A673 (cell line): ENCODE measurements around the gene DUSP1. TPM values are rescaled to one million over a fixed set of nuclear protein-coding genes. Genes with fewer than 3 reads are reported as not detected.

Source experiments
- BruUV-seq: library from RNA; stranded (reverse); fragments of 400-500 nt; replicated peaks from 2 replicates; lab custom pipeline; 2021; lab: Mats Ljungman, UMichigan
- CTCF ChIA-PET: fragments of 300-600 bp; sonication (Branson Sonifier 250); formaldehyde crosslinking; loops from one replicate; lab custom pipeline; 2022; ENCODE audit warnings: antibody characterized with exemption; lab: Charles Lee
- POLR2A ChIA-PET: fragments of 300-600 bp; sonication (Branson Sonifier 250); formaldehyde crosslinking; loops from one replicate; lab custom pipeline; 2022; ENCODE audit warnings: antibody characterized with exemption; ENCODE audit not compliant: low non-redundant PET; lab: Charles Lee
- DNase-seq: peaks from one replicate; pipeline ENCODE4 v3.0.0-alpha.2; 2015; ENCODE audit warnings: low spot score
- H3K27ac ChIP-seq: fragments of 200-600 bp; sonication (generic); 2 replicates; pipeline ENCODE4 v1.5.1; 2016; ENCODE audit warnings: mixed run types, low read depth, mild to moderate bottlenecking, mixed read lengths, antibody characterized with exemption, low read length; ENCODE audit not compliant: poor library complexity, severe bottlenecking
- H3K27me3 ChIP-seq: fragments of 200-600 bp; sonication (generic); replicated peaks from 2 replicates; pipeline ENCODE4 v1.6.1; 2017; ENCODE audit warnings: mixed run types, low read depth, mild to moderate bottlenecking, mixed read lengths, antibody characterized with exemption, low read length; ENCODE audit not compliant: insufficient read depth, poor library complexity
- H3K36me3 ChIP-seq: fragments of 200-600 bp; sonication (generic); 2 replicates; pipeline ENCODE4 v1.6.1; 2016; ENCODE audit warnings: mixed run types, mild to moderate bottlenecking, mixed read lengths, antibody characterized with exemption, low read length; ENCODE audit not compliant: insufficient read depth, poor library complexity, severe bottlenecking
- H3K4me1 ChIP-seq: fragments of 200-600 bp; sonication (generic); 2 replicates; pipeline ENCODE4 v1.6.1; 2017; ENCODE audit warnings: mixed run types, mild to moderate bottlenecking, mixed read lengths, antibody characterized with exemption, low read length; ENCODE audit not compliant: insufficient read depth, poor library complexity, severe bottlenecking
- H3K4me3 ChIP-seq: fragments of 200-600 bp; sonication (generic); 2 replicates; pipeline ENCODE4 v1.5.1; 2016; ENCODE audit warnings: low read depth, mixed run types, mild to moderate bottlenecking, mixed read lengths, low read length; ENCODE audit not compliant: poor library complexity, severe bottlenecking
- H3K9me3 ChIP-seq: fragments of 200-600 bp; sonication (generic); 2 replicates; pipeline ENCODE4 v1.6.1; 2016; ENCODE audit warnings: mixed run types, low read depth, mild to moderate bottlenecking, mixed read lengths, antibody characterized with exemption, low read length; ENCODE audit not compliant: poor library complexity, severe bottlenecking
- EZH2 ChIP-seq: fragments of 200-600 bp; sonication (generic); IDR thresholded peaks from 2 replicates; pipeline ENCODE4 v1.6.1; 2017; ENCODE audit warnings: borderline replicate concordance, low read depth, mild to moderate bottlenecking, mixed read lengths, antibody characterized with exemption, low read length; ENCODE audit not compliant: poor library complexity, severe bottlenecking
- intact Hi-C: fragments of 100-400 bp; cut with micrococcal nuclease; formaldehyde crosslinking; loops from one replicate; pipeline ENCODE4 v1.10.0; 2022; ENCODE audit not compliant: unreplicated experiment
- total RNA-seq: library from RNA; stranded (reverse); gene quantifications from 2 replicates; pipeline ENCODE4 v1.2.3, GENCODE V29; 2021
- TF ChIP-seq, protein P1 (sequence below): fragments of 300-800, 200-600 bp; sonication (generic); conservative IDR thresholded peaks from 2 replicates; pipeline ENCODE4 v1.5.1; 2017; ENCODE audit warnings: low read depth, mild to moderate bottlenecking, antibody characterized with exemption, low read length, moderate library complexity, mixed read lengths

The DUSP1 gene
- total RNA-seq, 1 experiment from 2014 or later, result 13.1 TPM

DNA sequence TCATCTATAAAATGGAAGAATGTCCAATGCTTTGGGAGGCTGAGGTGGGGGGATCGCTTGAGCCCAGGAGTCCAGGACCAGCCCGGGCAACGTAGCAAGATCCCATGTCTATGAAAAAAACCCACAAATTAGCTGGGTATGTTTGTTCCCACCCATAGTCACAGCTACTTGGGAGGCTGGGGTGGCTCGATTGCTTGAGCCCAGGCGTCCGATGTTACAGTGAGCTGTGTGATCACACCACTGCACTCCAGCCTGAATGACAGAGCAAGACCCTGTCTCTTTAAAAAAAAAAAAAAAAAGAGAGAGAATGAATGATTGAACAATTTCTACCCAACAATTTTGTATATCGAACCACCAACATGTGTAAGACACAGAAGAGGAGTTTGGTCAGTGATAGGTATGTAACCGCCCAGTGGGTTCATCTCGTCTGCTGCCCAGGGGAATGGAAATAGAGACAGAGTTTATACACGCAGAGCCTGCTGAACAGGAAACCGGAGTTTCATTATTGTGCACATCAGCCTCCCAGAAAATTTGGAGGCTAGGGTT lies 36.8 kb upstream of the DUSP1 start:
- CTCF ChIA-PET, result no interaction called here
- DNase-seq, result no peak
- H3K4me3 ChIP-seq, result no peak overlapping the region
- BruUV-seq, result no TSS peak
- no peaks in the 10 kb centered on the region for H3K27me3 ChIP-seq
- TF ChIP-seq, protein P1, sequence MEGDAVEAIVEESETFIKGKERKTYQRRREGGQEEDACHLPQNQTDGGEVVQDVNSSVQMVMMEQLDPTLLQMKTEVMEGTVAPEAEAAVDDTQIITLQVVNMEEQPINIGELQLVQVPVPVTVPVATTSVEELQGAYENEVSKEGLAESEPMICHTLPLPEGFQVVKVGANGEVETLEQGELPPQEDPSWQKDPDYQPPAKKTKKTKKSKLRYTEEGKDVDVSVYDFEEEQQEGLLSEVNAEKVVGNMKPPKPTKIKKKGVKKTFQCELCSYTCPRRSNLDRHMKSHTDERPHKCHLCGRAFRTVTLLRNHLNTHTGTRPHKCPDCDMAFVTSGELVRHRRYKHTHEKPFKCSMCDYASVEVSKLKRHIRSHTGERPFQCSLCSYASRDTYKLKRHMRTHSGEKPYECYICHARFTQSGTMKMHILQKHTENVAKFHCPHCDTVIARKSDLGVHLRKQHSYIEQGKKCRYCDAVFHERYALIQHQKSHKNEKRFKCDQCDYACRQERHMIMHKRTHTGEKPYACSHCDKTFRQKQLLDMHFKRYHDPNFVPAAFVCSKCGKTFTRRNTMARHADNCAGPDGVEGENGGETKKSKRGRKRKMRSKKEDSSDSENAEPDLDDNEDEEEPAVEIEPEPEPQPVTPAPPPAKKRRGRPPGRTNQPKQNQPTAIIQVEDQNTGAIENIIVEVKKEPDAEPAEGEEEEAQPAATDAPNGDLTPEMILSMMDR, result no peak
- no peak for TF ChIP-seq EZH2
- intact Hi-C loops, result no loop called here
- POLR2A ChIA-PET, result no interaction called here
- no peak overlapping the region for H3K27ac ChIP-seq
- H3K9me3 ChIP-seq, result no peaks in the 10 kb centered on the region
- no peaks in the 10 kb centered on the region for H3K4me1 ChIP-seq
- no peaks in the 10 kb centered on the region for H3K36me3 ChIP-seq

GRCh38 chr5:172806897-172807672 lies 36.1 kb upstream of the DUSP1 start:
- no peaks in the 10 kb centered on the region for H3K4me1 ChIP-seq
- no peaks in the 10 kb centered on the region for H3K27me3 ChIP-seq
- ChIA-PET CTCF (no interaction called here), POLR2A (no interaction called here)
- intact Hi-C loops, result no loop called here
- no peak overlapping the region for H3K27ac ChIP-seq
- H3K36me3 ChIP-seq, result no peaks in the 10 kb centered on the region
- no peak overlapping the region for H3K4me3 ChIP-seq
- no peaks in the 10 kb centered on the region for H3K9me3 ChIP-seq
- BruUV-seq, result no TSS peak
- TF ChIP-seq EZH2, result no peak
- TF ChIP-seq, protein P1, result no peak
- DNase-seq, result no peak

DNA sequence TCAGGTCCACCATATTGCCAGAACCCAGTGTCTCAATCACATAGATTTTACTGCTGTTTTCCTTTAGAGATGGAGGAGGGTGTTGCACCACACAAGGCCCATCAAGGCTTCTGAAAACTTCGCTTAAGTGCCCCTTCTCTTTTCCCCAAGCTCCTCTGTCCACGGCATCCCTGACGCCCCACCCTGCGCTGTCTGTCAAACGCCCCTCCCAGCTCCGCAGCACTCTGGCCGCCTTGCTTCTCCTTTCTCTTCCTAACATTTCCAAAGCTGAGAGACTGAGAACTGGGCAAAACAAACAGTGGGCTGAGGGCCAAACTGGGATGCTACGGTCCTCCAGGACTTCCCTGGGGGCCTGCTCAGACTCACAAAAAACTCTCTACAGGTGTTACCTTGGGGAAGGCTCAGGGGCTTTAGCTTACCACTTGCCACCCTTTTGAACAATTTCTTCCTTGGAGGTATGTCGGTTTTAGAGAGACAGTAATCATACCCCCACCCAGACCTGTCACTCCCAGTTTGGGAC lies 34.8 kb upstream of the DUSP1 start:
- Histone ChIP-seq H3K27me3 (no peaks in the 10 kb centered on the region), H3K27ac (no peak overlapping the region), H3K4me3 (no peak overlapping the region), H3K36me3 (no peaks in the 10 kb centered on the region), H3K9me3 (no peaks in the 10 kb centered on the region), H3K4me1 (no peaks in the 10 kb centered on the region)
- TF ChIP-seq, protein P1, result no peak
- no peak for TF ChIP-seq EZH2
- BruUV-seq, result no TSS peak
- intact Hi-C loops, result no loop called here
- ChIA-PET POLR2A (no interaction called here), CTCF (no interaction called here)
- DNase-seq, result no peak
